Suprapubic skin (tissue), 4 donors: ENCODE data around the gene PCDH15. TPM values are rescaled to one million over a fixed set of nuclear protein-coding genes. Genes with fewer than 3 reads are reported as not detected.

ENCODE experiments used
- DNase-seq, 2 donors: peaks; one replicate each; pipeline ENCODE4 v3.0.0-alpha.2; 2019; ENCODE audit warnings: low spot score in 2 of 2
- H3K27ac ChIP-seq: fragments of 200-600 bp; sonication (generic); one replicate; pipeline ENCODE4 v1.5.1; 2019
- H3K27me3 ChIP-seq: fragments of 200-600 bp; sonication (generic); one replicate; pipeline ENCODE4 v1.5.1; 2019
- H3K36me3 ChIP-seq: fragments of 200-600 bp; sonication (generic); one replicate; pipeline ENCODE4 v1.5.1; 2019
- H3K4me1 ChIP-seq: fragments of 200-600 bp; sonication (generic); one replicate; pipeline ENCODE4 v1.5.1; 2019
- H3K4me3 ChIP-seq: fragments of 200-600 bp; sonication (generic); one replicate; pipeline ENCODE4 v1.5.1; 2019; ENCODE audit warnings: mild to moderate bottlenecking
- H3K9me3 ChIP-seq: fragments of 200-600 bp; sonication (generic); one replicate; pipeline ENCODE4 v1.5.1; 2019
- CTCF ChIP-seq, 2 donors: fragments of 200-600 bp in 1 of 2; fragments of 450-650 bp in 1 of 2; sonication (generic) in 1 of 2; IDR thresholded peaks; one replicate each; pipeline ENCODE4 v1.5.1; 2016 to 2019; ENCODE audit warnings: antibody characterized with exemption in 2 of 2, mild to moderate bottlenecking in 1 of 2, moderate library complexity in 1 of 2
- EP300 ChIP-seq: sonication (generic); formaldehyde crosslinking; IDR thresholded peaks from one replicate; pipeline ENCODE4 v1.6.1; 2017; ENCODE audit warnings: antibody characterized with exemption
- POLR2A ChIP-seq, 2 donors: fragments of 450-650 bp; IDR thresholded peaks; one replicate each; pipeline ENCODE4 v1.6.1; 2017; ENCODE audit warnings: antibody characterized with exemption in 2 of 2, mild to moderate bottlenecking in 2 of 2, moderate library complexity in 2 of 2
- POLR2AphosphoS5 ChIP-seq, 3 donors: sonication (generic); formaldehyde crosslinking; IDR thresholded peaks; one replicate each; pipeline ENCODE4 v1.6.1; 2017; ENCODE audit warnings: antibody characterized with exemption in 3 of 3
- WGBS: methylation state at CpG from one replicate; pipeline ENCODE4 v1.1.5; 2018; 5-methylcytosine and 5-hydroxymethylcytosine counted together
- total RNA-seq, 4 donors: library from RNA; depleted of rRNA; stranded (reverse); fragments of >200 nt; gene quantifications; one replicate each; pipeline ENCODE4 v1.1.0, GENCODE V29; 2016

The PCDH15 gene
- total RNA-seq, 4 donors from 2014 or later, result 0.11 TPM; not detected in 3

- Histone ChIP-seq H3K27me3 (no peaks in the 10 kb centered on the region), H3K4me3 (no peak overlapping the region)
- 8% methylated on average over 1 of the region's 1 CpG for WGBS
Observed at GRCh38 chr10:54372179-54372578, 428.9 kb downstream of the PCDH15 start.

GRCh38 chr10:54368984-54369383, 432.0 kb downstream of the PCDH15 start:
- TF ChIP-seq POLR2AphosphoS5 (IDR thresholded peaks at IDR 0.05), result no peak
- TF ChIP-seq CTCF (IDR thresholded peaks at IDR 0.05), result no peak
- TF ChIP-seq POLR2A (IDR thresholded peaks at IDR 0.05), result no peak
- TF ChIP-seq EP300, result no peak
- Histone ChIP-seq H3K9me3 (no peaks in the 10 kb centered on the region), H3K4me3 (no peak overlapping the region), H3K36me3 (no peaks in the 10 kb centered on the region), H3K27me3 (no peaks in the 10 kb centered on the region), H3K4me1 (no peaks in the 10 kb centered on the region), H3K27ac (no peak overlapping the region)
- WGBS, result 86% methylated on average over 3 of the region's 3 CpGs
- no peak for DNase-seq

More at GRCh38 chr10:54372179-54372578, 428.9 kb downstream of the PCDH15 start:
- Histone ChIP-seq H3K4me1 (no peaks in the 10 kb centered on the region), H3K27ac (no peak overlapping the region), H3K9me3 (no peaks in the 10 kb centered on the region), H3K36me3 (no peaks in the 10 kb centered on the region)
- no peak for TF ChIP-seq CTCF (IDR thresholded peaks at IDR 0.05)
- TF ChIP-seq EP300, result no peak
- no peak for TF ChIP-seq POLR2A (IDR thresholded peaks at IDR 0.05)
- TF ChIP-seq POLR2AphosphoS5 (IDR thresholded peaks at IDR 0.05), result no peak
- no peak for DNase-seq

- 43% methylated on average over 1 of the region's 1 CpG for WGBS
- Histone ChIP-seq H3K4me3 (no peak overlapping the region), H3K27me3 (no peaks in the 10 kb centered on the region), H3K27ac (no peak overlapping the region), H3K4me1 (no peaks in the 10 kb centered on the region), H3K36me3 (no peaks in the 10 kb centered on the region), H3K9me3 (no peaks in the 10 kb centered on the region)
- no peak for DNase-seq
- no peak for TF ChIP-seq CTCF (IDR thresholded peaks at IDR 0.05)
- no peak for TF ChIP-seq POLR2A (IDR thresholded peaks at IDR 0.05)
- TF ChIP-seq POLR2AphosphoS5 (IDR thresholded peaks at IDR 0.05), result no peak
- TF ChIP-seq EP300, result no peak
Observed at GRCh38 chr10:54363390-54363789, 437.6 kb downstream of the PCDH15 start.

- Histone ChIP-seq H3K4me3 (no peak overlapping the region), H3K27me3 (no peaks in the 10 kb centered on the region), H3K36me3 (no peaks in the 10 kb centered on the region), H3K27ac (no peak overlapping the region), H3K4me1 (no peaks in the 10 kb centered on the region), H3K9me3 (no peaks in the 10 kb centered on the region)
- DNase-seq, result no peak
- TF ChIP-seq POLR2AphosphoS5 (IDR thresholded peaks at IDR 0.05) (no peak), CTCF (IDR thresholded peaks at IDR 0.05) (no peak), EP300 (no peak), POLR2A (IDR thresholded peaks at IDR 0.05) (no peak)
- 44% methylated on average over 2 of the region's 2 CpGs for WGBS
Observed at GRCh38 chr10:54342058-54342457, 459.0 kb downstream of the PCDH15 start.

GRCh38 chr10:54335296-54335695, 465.7 kb downstream of the PCDH15 start:
- Histone ChIP-seq H3K27me3 (no peaks in the 10 kb centered on the region), H3K9me3 (no peaks in the 10 kb centered on the region), H3K27ac (no peak overlapping the region), H3K36me3 (no peaks in the 10 kb centered on the region), H3K4me1 (no peaks in the 10 kb centered on the region), H3K4me3 (no peak overlapping the region)
- 68% methylated on average over 2 of the region's 2 CpGs for WGBS
- TF ChIP-seq CTCF (IDR thresholded peaks at IDR 0.05) (no peak), POLR2A (IDR thresholded peaks at IDR 0.05) (no peak), EP300 (no peak), POLR2AphosphoS5 (IDR thresholded peaks at IDR 0.05) (no peak)
- no peak for DNase-seq
